BLaER1 treated with 17β-estradiol and CSF1 and Interleukin-3, amounts not matched to agents 10 nM and 100 nM (cell line): ENCODE results near the gene PYROXD2.

Experiments used
- H3K27ac ChIP-seq, 11 experiments: shearing (Covaris generic); formaldehyde crosslinking; 2 replicates each; pipeline ENCODE4 v1.8.1; 2022
- H3K27me3 ChIP-seq, 11 experiments: shearing (Covaris generic); formaldehyde crosslinking; 2 replicates each; pipeline ENCODE4 v1.8.1; 2022
- H3K36me3 ChIP-seq, 11 experiments: shearing (Covaris generic); formaldehyde crosslinking; 2 replicates each; pipeline ENCODE4 v1.8.1; 2022
- H3K4me1 ChIP-seq, 10 experiments: shearing (Covaris generic); formaldehyde crosslinking; 2 replicates each; pipeline ENCODE4 v1.8.1; 2022
- H3K4me2 ChIP-seq, 11 experiments: shearing (Covaris generic); formaldehyde crosslinking; 2 replicates each; pipeline ENCODE4 v1.8.1; 2022
- H3K4me3 ChIP-seq, 10 experiments: shearing (Covaris generic); formaldehyde crosslinking; 2 replicates each; pipeline ENCODE4 v1.8.1; 2022
- H3K9ac ChIP-seq, 11 experiments: shearing (Covaris generic); formaldehyde crosslinking; 2 replicates each; pipeline ENCODE4 v1.8.1; 2022
- H3K9me3 ChIP-seq, 11 experiments: shearing (Covaris generic); formaldehyde crosslinking; replicated peaks in 1 of 11; 2 replicates each; pipeline ENCODE4 v1.8.1; 2022
- H4K20me1 ChIP-seq, 11 experiments: shearing (Covaris generic); formaldehyde crosslinking; 2 replicates each; pipeline ENCODE4 v1.8.1; 2022
- Cebpa-rat ChIP-seq, 11 experiments: shearing (Covaris generic); IDR thresholded peaks; 2 replicates each; pipeline ENCODE4 v1.8.1; 2022

The PYROXD2 gene

GRCh38 chr10:98337484-98337883 lies 77.5 kb downstream of the PYROXD2 start:
- Histone ChIP-seq H3K9me3 (no peaks in the 10 kb centered on the region), H3K36me3 (no peaks in the 10 kb centered on the region), H3K27me3 (no peaks in the 10 kb centered on the region), H3K4me2 (peak overlapping the region in 1 of 11 experiments; percentile 96; a peak in 1 of 22 replicates), H4K20me1 (no peaks in the 10 kb centered on the region), H3K4me3 (no peak overlapping the region), H3K4me1 (peaks cover 16 to 53% (median 38%) of the 10 kb centered on the region in 10 experiments), H3K9ac (no peak overlapping the region), H3K27ac (no peak overlapping the region)
- TF ChIP-seq Cebpa-rat (IDR thresholded peaks at IDR 0.05), result no peak
